Naive thymus-derived CD4-positive, alpha-beta T cell (primary cell): ENCODE data around the gene CACNA1S. TPM values are rescaled to one million over a fixed set of nuclear protein-coding genes. Genes with fewer than 3 reads are reported as not detected.

Experiments used
- ATAC-seq: fragments of 150-1000 bp; cut with Tn5 transposase; 2 replicates; pipeline ENCODE4 v1.10.0; 2021; ENCODE audit warnings: mild to moderate bottlenecking, moderate library complexity
- CTCF ChIA-PET: fragments of 350-600 bp; sonication (Branson Sonifier 250); formaldehyde crosslinking; loops from one replicate; lab custom pipeline; 2021; ENCODE audit warnings: antibody characterized with exemption; lab: Charles Lee
- POLR2A ChIA-PET: fragments of 350-600 bp; sonication (Branson Sonifier 250); formaldehyde crosslinking; loops from one replicate; lab custom pipeline; 2021; ENCODE audit warnings: antibody characterized with exemption, inconsistent platforms; lab: Charles Lee
- DNase-seq, 9 donors: peaks; one replicate each; pipeline versions ENCODE4 v3.0.0 to v3.0.0-alpha.2; 2020 to 2022; ENCODE audit warnings: mixed read lengths in 1 of 9
- H3K27ac ChIP-seq: one replicate; pipeline ENCODE4 v1.7.0; 2013; ENCODE audit warnings: mild to moderate bottlenecking, low read depth, low read length, moderate library complexity
- H3K27me3 ChIP-seq, 2 donors: one replicate each; pipeline ENCODE4 v1.7.0; 2013; ENCODE audit warnings: low read length in 2 of 2, mild to moderate bottlenecking in 2 of 2, moderate library complexity in 2 of 2; ENCODE audit not compliant: control insufficient read depth in 2 of 2, insufficient read depth in 2 of 2
- H3K36me3 ChIP-seq, 3 experiments: 1 replicate in 2 of 3; 2 replicates in 1 of 3; pipeline ENCODE4 v1.7.0; 2013; ENCODE audit warnings: low read length in 3 of 3, mild to moderate bottlenecking in 3 of 3, moderate library complexity in 1 of 3; ENCODE audit not compliant: insufficient read depth in 3 of 3, control insufficient read depth in 2 of 3
- H3K4me1 ChIP-seq, 2 donors: one replicate each; pipeline ENCODE4 v1.7.0; 2013; ENCODE audit warnings: low read length in 2 of 2, mild to moderate bottlenecking in 2 of 2, moderate library complexity in 1 of 2; ENCODE audit not compliant: control insufficient read depth in 2 of 2, insufficient read depth in 2 of 2
- H3K4me3 ChIP-seq: 2 replicates; pipeline ENCODE4 v1.7.0; 2013; ENCODE audit warnings: mild to moderate bottlenecking, low read length
- H3K9me3 ChIP-seq, 3 experiments: 1 replicate in 2 of 3; 2 replicates in 1 of 3; pipeline ENCODE4 v1.7.0; 2013; ENCODE audit warnings: low read length in 3 of 3; ENCODE audit not compliant: control insufficient read depth in 2 of 3
- H3K27ac Mint-ChIP-seq, 9 donors: one replicate each; pipeline ENCODE4 v1.8.0; 2020 to 2022; ENCODE audit warnings: mixed read lengths in 9 of 9, mild to moderate bottlenecking in 8 of 9, moderate library complexity in 5 of 9, inconsistent platforms in 2 of 9
- H3K27me3 Mint-ChIP-seq, 5 donors: one replicate each; pipeline ENCODE4 v1.8.0; 2021 to 2022; ENCODE audit warnings: mixed read lengths in 5 of 5, mild to moderate bottlenecking in 1 of 5
- H3K36me3 Mint-ChIP-seq, 5 donors: one replicate each; pipeline ENCODE4 v1.8.0; 2020 to 2022; ENCODE audit warnings: mixed read lengths in 5 of 5, mild to moderate bottlenecking in 3 of 5, inconsistent platforms in 1 of 5
- H3K4me1 Mint-ChIP-seq, 7 donors: one replicate each; pipeline ENCODE4 v1.8.0; 2020 to 2022; ENCODE audit warnings: mixed read lengths in 7 of 7, mild to moderate bottlenecking in 3 of 7, inconsistent platforms in 1 of 7
- H3K4me3 Mint-ChIP-seq, 10 donors: one replicate each; pipeline ENCODE4 v1.8.0; 2020 to 2022; ENCODE audit warnings: mild to moderate bottlenecking in 10 of 10, mixed read lengths in 10 of 10, moderate library complexity in 6 of 10, inconsistent platforms in 2 of 10
- H3K9me3 Mint-ChIP-seq, 11 donors: one replicate each; pipeline ENCODE4 v1.8.0; 2020 to 2022; ENCODE audit warnings: mixed read lengths in 11 of 11, mild to moderate bottlenecking in 4 of 11, inconsistent platforms in 1 of 11, moderate library complexity in 1 of 11
- intact Hi-C, 2 donors: fragments of 100-400 bp; cut with micrococcal nuclease; formaldehyde crosslinking; loops; one replicate each; pipeline ENCODE4 v1.15.1; 2023
- polyA plus RNA-seq, 2 donors: library from polyadenylated mRNA; unstranded; fragments of 300-500 nt; fragmentation: Illumina TruSeq; gene quantifications; one replicate each; pipeline ENCODE4 v1.2.3, GENCODE V29; 2021
- total RNA-seq, 6 experiments: library from RNA in 5 of 6; stranded (reverse) in 5 of 6; gene quantifications; 1 replicate in 5 of 6; 2 replicates in 1 of 6; pipeline ENCODE4 v1.2.3 and lab custom pipeline; 2021 to 2026

CACNA1S gene
- total and polyA plus RNA-seq, 7 experiments from 2014 or later = not detected

DNA sequence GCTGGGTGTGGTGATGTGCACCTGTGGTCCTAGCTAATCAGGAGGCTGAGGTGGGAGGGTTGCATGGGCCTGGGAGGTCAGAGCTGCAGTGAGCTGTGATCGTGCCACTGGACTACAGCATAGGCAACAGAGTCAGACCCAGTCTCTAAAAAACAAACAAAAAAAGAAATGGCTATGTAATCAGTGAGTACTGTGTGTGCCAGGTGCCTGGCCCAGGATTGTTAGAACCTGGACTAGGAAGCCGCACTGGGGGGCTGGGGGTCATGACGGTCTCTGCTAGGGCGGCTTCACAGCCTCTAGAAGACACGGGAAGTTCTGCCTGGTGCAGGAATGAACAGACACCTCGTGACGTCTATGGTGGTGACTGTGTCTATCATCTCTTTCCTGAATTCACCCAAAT is 33.6 kb upstream of the CACNA1S start:
- no peaks in the 10 kb centered on the region for H3K9me3 Mint-ChIP-seq
- ChIA-PET POLR2A (no interaction called here), CTCF (interaction anchor here (0.7 to 1.1 kb wide), 3 partner anchors 9 to 150 kb away, joined by 3 read pairs; no protein-coding TSS in a partner anchor)
- no peak for ATAC-seq
- H3K36me3 Mint-ChIP-seq = peaks cover 3 to 65% (median 26%) of the 10 kb centered on the region in 5 donors
- Histone ChIP-seq H3K4me3 (no peak overlapping the region), H3K27ac (no peak overlapping the region), H3K27me3 (no peaks in the 10 kb centered on the region), H3K4me1 (no peaks in the 10 kb centered on the region), H3K9me3 (no peaks in the 10 kb centered on the region), H3K36me3 (peaks cover 0 to 98% (median 9%) of the 10 kb centered on the region in 3 experiments)
- peaks cover 0 to 4% (median under 1%) of the 10 kb centered on the region in 7 donors for H3K4me1 Mint-ChIP-seq
- DNase-seq = no peak
- intact Hi-C loops = no loop called here
- no peak overlapping the region for H3K27ac Mint-ChIP-seq
- H3K27me3 Mint-ChIP-seq = no peaks in the 10 kb centered on the region
- no peak overlapping the region for H3K4me3 Mint-ChIP-seq

DNA sequence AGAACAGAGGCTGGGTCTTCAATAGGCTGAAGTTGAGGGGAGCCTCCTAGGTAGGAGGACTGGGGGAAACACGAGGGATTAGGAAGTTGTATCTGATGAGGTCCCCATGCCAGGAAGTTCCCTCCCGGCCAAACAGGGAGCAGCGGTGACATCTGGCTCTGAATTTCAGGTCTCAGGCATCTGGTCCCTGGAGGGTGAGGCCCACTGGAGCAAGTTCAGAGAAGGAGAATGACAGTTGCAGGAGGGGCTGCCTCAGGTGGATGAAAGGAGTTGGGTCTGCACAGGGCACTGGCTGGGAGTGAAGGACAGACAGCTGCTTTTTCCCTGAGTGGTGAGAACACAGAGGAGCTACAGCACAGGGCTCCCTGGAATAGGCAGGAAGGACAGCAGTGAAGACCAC is 32.9 kb upstream of the CACNA1S start:
- POLR2A ChIA-PET = no interaction called here
- no peak overlapping the region for H3K27ac Mint-ChIP-seq
- ATAC-seq (no peak), DNase-seq (no peak)
- no peak overlapping the region for H3K4me3 Mint-ChIP-seq
- Histone ChIP-seq H3K27ac (no peak overlapping the region), H3K4me3 (no peak overlapping the region), H3K36me3 (peaks cover 0 to 99% (median 9%) of the 10 kb centered on the region in 3 experiments), H3K27me3 (no peaks in the 10 kb centered on the region), H3K4me1 (no peaks in the 10 kb centered on the region), H3K9me3 (no peaks in the 10 kb centered on the region)
- CTCF ChIA-PET = interaction anchor here (1.1 kb wide), 1 partner anchor 31 kb away, joined by 3 read pairs; no protein-coding TSS in a partner anchor
- peaks cover 3 to 65% (median 24%) of the 10 kb centered on the region in 5 donors for H3K36me3 Mint-ChIP-seq
- intact Hi-C loops = no loop called here
- no peaks in the 10 kb centered on the region for H3K27me3 Mint-ChIP-seq
- H3K9me3 Mint-ChIP-seq = no peaks in the 10 kb centered on the region
- peaks cover 0 to 4% (median 0%) of the 10 kb centered on the region in 7 donors for H3K4me1 Mint-ChIP-seq

DNA sequence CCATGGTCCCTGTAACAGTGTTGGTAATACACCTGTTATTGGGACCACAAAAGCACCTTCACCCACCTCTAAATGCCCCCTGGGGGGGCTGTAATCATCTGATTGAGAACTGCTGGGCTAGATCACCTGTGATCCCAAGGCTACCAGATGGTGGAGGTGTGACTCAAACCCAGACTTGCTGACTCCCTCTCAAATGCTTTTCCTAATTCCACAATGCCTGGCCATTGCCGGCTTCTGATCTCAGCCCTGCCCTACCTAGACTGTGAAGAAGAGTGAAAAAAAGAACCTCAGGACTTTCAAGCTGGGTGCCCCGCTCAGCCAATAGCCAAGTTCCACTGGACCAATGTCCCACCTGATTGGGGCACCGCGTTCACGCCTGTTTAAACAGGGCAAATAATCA is 32.5 kb upstream of the CACNA1S start:
- Mint-ChIP-seq H3K27ac (no peak overlapping the region), H3K27me3 (no peaks in the 10 kb centered on the region)

DNA sequence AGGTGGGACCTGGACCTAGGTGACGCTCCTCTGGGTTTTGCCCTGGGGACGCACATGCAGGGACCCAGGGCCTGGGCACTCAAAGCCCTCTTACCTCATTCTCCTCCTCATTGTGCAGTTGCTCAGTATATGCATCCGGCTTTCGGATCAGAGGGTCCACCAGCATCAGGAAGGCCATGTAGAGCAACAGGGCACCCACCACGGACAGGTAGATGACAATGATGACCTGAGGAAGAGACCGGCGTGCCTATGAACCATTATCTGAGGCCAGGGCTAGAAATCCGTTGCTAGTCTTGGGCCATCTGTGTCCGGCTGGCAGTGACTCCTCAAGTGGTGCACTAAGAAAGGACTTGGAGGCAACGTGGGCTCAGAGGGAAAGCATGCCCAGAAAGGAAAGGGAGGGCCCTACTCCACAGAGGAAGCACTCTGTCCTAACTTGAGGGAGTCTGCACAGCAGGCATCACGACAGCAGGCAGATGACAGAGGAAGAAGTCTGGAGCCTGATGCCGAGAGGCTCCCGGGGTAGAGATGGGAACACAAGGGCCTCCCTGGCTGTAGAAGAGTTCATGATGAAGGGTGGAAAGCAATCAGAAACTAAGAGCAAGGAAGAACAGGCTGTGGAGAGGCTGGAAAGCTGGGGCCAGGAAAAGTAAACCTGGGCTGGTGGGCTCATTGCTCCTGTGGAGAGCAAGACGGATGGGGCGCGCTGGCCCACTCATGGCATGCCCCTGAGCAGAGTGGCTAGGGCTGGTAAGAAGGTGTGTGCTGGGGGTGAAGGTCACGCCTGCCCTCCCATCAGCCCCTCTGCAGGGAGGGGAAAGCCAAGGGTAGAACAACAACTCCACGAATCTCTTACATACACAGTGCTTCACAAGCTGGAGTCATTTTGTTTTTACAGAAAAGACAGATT is 31.8 kb upstream of the CACNA1S start:
- Histone ChIP-seq H3K4me3 (no peak overlapping the region), H3K9me3 (no peaks in the 10 kb centered on the region), H3K27ac (no peak overlapping the region), H3K4me1 (no peaks in the 10 kb centered on the region), H3K36me3 (peaks cover 0 to 98% (median 17%) of the 10 kb centered on the region in 3 experiments), H3K27me3 (no peaks in the 10 kb centered on the region)
- ChIA-PET POLR2A (no interaction called here), CTCF (no interaction called here)
- H3K4me1 Mint-ChIP-seq = no peaks in the 10 kb centered on the region
- H3K9me3 Mint-ChIP-seq = no peaks in the 10 kb centered on the region
- H3K4me3 Mint-ChIP-seq = no peak overlapping the region
- peaks cover 3 to 64% (median 22%) of the 10 kb centered on the region in 5 donors for H3K36me3 Mint-ChIP-seq
- ATAC-seq (no peak), DNase-seq (no peak)
- intact Hi-C loops = no loop called here
- H3K27ac Mint-ChIP-seq = peak overlapping the region in 1 of 9 donors; percentile 14
- H3K27me3 Mint-ChIP-seq = no peaks in the 10 kb centered on the region

More for the DNA sequence above, 32.5 kb upstream of the CACNA1S start:
- intact Hi-C loops = no loop called here
- no peaks in the 10 kb centered on the region for H3K27me3 ChIP-seq
- Mint-ChIP-seq H3K36me3 (peaks cover 3 to 69% (median 24%) of the 10 kb centered on the region in 5 donors), H3K4me1 (peaks cover 0 to 4% (median 0%) of the 10 kb centered on the region in 7 donors), H3K9me3 (no peaks in the 10 kb centered on the region), H3K4me3 (no peak overlapping the region)
- no peak overlapping the region for H3K27ac ChIP-seq
- no peaks in the 10 kb centered on the region for H3K9me3 ChIP-seq
- H3K4me1 ChIP-seq = no peaks in the 10 kb centered on the region
- POLR2A ChIA-PET = no interaction called here
- ATAC-seq = no peak
- H3K4me3 ChIP-seq = no peak overlapping the region
- no peak for DNase-seq
- peaks cover 0 to 99% (median 12%) of the 10 kb centered on the region in 3 experiments for H3K36me3 ChIP-seq
- CTCF ChIA-PET = no interaction called here

DNA sequence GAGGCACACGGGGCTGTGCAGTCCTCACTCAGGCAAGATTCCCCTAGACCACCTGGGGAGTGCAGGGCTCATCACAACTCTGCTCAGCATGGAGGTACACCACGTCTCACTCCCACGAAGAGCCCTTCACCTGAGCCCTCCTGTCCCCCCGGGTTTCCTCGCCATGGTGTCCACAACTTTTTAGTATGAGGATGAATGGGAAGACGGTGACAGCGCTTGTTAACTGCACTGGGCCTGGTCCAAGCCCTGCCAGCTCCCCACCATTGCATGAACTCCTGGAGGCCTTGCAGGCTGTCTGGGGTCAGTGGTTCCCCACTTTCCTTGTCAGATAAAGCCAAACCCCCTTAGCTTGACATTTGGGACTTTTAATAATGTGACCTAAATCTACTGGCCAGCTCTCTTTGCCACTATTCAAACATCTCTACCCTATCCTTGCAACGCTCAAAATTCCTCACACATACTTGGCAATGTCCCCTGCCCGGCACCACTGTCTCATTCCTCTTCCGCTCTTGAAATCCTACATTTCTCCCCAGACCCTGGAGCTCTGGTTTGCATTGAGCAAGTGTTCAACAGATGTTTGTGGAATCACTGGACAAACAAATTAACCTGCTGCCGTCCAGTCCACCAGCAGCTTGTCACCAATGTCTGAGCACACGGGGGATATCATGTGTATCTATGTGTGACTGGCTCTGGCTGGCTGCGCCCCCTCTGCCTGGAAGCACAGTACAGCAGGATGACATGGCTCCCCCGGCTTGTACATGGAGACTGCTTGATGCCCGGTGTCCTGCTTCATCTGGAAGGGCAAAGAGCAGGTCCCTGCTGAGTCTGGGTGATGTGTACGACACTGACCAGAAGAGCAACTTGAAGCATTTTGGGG is 30.9 kb upstream of the CACNA1S start:
- Histone ChIP-seq H3K36me3 (peaks cover 0 to 96% (median 17%) of the 10 kb centered on the region in 3 experiments), H3K9me3 (no peaks in the 10 kb centered on the region), H3K4me3 (no peak overlapping the region), H3K27me3 (no peaks in the 10 kb centered on the region), H3K27ac (no peak overlapping the region), H3K4me1 (no peaks in the 10 kb centered on the region)
- H3K27me3 Mint-ChIP-seq = no peaks in the 10 kb centered on the region
- no peak for DNase-seq
- intact Hi-C loops = no loop called here
- ATAC-seq = no peak
- H3K9me3 Mint-ChIP-seq = no peaks in the 10 kb centered on the region
- no peaks in the 10 kb centered on the region for H3K4me1 Mint-ChIP-seq
- H3K27ac Mint-ChIP-seq = no peak overlapping the region
- CTCF ChIA-PET = no interaction called here
- POLR2A ChIA-PET = interaction anchor here (1.3 kb wide), 1 partner anchor 11 kb away, joined by 3 read pairs; the partner anchor contains the start of gene TMEM9
- peaks cover 3 to 64% (median 22%) of the 10 kb centered on the region in 5 donors for H3K36me3 Mint-ChIP-seq
- H3K4me3 Mint-ChIP-seq = no peak overlapping the region

DNA sequence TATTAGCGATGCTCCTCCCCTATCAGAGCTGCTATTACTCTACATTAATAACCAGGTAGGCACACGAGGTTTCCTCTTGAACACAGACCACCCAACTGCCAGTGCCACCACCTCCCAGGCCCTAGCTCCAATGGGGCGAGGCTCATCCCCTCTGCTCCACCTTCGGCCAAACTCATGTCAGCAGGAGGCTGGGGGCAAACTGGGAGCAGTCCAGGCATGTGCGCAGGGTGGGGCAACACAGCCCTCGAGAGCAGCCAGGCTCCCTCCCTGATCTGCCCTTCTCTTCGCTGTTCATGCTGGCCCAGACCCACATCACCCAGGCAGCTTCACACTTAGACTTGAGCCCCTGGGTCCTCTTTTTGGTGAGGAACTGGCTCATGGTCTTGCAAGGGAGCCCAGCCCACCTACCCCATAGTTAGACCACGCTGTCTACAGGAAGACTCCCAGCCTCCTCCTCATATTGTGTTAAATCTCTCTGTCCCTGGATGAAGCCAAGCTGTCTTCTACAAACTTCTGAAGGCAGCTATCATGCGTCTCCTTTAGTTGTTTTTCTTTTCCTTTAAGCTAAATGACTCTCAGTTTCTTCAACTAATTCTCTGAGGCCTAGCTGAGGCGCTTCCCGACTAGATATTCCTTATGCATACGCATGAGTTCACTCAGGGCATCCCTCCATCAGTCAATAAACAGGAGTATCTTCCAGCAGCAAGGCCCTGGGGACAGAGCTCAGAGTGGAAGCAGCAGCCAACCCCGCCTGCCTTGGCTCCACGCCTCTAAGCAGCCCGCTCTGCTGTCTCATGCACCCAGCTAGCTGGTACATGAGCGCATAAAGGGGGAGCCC is 30.0 kb upstream of the CACNA1S start:
- H3K36me3 Mint-ChIP-seq = peaks cover 4 to 60% (median 21%) of the 10 kb centered on the region in 5 donors
- H3K4me1 Mint-ChIP-seq = no peaks in the 10 kb centered on the region
- no peak for DNase-seq
- POLR2A ChIA-PET = interaction anchor here (1.3 kb wide), 1 partner anchor 12 kb away, joined by 3 read pairs; the partner anchor contains the start of gene TMEM9
- no peaks in the 10 kb centered on the region for H3K27me3 Mint-ChIP-seq
- Histone ChIP-seq H3K27ac (no peak overlapping the region), H3K4me3 (no peak overlapping the region), H3K36me3 (peaks cover 0 to 93% (median 17%) of the 10 kb centered on the region in 3 experiments), H3K9me3 (no peaks in the 10 kb centered on the region), H3K4me1 (no peaks in the 10 kb centered on the region), H3K27me3 (no peaks in the 10 kb centered on the region)
- no peak overlapping the region for H3K27ac Mint-ChIP-seq
- H3K4me3 Mint-ChIP-seq = no peak overlapping the region
- intact Hi-C loops = no loop called here
- CTCF ChIA-PET = interaction anchor here (0.5 kb wide), 1 partner anchor 17 kb away, joined by 4 read pairs; no protein-coding TSS in a partner anchor
- H3K9me3 Mint-ChIP-seq = no peaks in the 10 kb centered on the region
- no peak for ATAC-seq
